VCaP (cell line): Measurements from ENCODE around the gene MAP4K4.

Source experiments
- H3K27ac ChIP-seq: fragments of 450-650 bp; 2 replicates; pipeline ENCODE4 v1.5.1; 2017
- TF ChIP-seq, protein P1 (sequence below): fragments of 450-650 bp; conservative IDR thresholded peaks from 2 replicates; pipeline ENCODE4 v1.5.1; 2017; ENCODE audit warnings: mild to moderate bottlenecking, moderate library complexity

The MAP4K4 gene

DNA sequence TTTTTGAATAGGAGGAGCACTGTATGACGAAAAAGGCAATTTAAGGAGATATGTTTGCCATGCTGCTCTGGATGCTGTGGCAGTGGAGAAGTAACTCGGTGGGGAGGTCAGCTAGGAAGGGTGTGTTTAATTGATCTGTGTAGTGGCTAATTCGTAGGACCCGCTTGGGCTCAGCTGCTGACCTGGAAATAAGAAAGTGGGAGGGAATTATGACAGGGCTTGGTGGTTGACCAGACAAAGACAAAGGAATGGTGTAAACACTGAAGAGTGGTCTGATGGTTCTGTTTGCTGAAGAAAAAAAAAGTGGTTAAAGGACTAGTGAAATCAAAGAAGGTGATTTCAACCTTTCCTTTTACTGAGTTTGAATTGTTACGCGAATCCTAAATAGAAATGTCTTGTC is 146.0 kb downstream of the MAP4K4 start:
- peak overlapping the region; percentile 31; the same call in 1 of the 2 replicates for H3K27ac ChIP-seq

DNA sequence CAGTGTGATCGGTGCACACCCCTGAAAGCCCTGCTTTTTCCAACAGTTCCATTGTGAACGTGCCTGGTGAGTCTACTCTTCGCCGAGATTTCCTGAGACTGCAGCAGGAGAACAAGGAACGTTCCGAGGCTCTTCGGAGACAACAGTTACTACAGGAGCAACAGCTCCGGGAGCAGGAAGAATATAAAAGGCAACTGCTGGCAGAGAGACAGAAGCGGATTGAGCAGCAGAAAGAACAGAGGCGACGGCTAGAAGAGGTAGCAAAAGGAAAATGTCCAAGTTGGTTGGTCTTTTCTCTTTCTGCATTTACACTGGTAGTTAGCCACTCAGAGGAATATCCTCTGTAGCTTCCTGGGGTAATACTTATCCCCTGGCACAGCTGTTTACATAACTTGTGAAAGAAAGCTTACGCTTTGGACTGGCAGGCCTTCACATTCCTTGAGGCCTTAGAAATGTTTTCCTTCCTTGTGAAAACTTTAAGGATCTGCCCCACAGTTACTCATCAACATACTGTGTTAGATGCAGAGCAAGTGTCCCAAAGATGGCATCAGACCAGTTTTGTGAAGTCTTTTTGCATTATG is 146.6 kb downstream of the MAP4K4 start:
- H3K27ac ChIP-seq, result peak overlapping the region; percentile 31
- TF ChIP-seq, protein P1, sequence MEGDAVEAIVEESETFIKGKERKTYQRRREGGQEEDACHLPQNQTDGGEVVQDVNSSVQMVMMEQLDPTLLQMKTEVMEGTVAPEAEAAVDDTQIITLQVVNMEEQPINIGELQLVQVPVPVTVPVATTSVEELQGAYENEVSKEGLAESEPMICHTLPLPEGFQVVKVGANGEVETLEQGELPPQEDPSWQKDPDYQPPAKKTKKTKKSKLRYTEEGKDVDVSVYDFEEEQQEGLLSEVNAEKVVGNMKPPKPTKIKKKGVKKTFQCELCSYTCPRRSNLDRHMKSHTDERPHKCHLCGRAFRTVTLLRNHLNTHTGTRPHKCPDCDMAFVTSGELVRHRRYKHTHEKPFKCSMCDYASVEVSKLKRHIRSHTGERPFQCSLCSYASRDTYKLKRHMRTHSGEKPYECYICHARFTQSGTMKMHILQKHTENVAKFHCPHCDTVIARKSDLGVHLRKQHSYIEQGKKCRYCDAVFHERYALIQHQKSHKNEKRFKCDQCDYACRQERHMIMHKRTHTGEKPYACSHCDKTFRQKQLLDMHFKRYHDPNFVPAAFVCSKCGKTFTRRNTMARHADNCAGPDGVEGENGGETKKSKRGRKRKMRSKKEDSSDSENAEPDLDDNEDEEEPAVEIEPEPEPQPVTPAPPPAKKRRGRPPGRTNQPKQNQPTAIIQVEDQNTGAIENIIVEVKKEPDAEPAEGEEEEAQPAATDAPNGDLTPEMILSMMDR, result no peak

More for the DNA sequence above, 146.0 kb downstream of the MAP4K4 start:
- TF ChIP-seq, protein P1, result no peak

DNA sequence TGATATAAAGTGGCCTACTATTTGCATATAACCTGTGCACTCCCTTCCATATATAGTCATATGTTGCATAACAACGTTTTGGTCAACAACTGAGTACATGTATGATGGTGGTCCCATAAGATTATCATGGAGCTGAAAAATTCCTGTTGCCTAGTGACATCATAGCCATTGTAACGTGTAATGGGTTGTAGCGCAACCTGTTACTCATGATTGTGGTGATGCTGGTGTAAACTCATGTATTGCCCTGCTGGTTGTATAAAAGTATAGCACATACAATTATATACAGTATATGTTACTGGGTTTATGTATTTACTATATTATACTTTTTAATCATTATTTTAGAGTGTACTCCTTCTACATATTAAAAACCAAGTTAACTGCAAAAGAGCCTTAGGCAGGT is 149.5 kb downstream of the MAP4K4 start:
- TF ChIP-seq, protein P1, result no peak
- no peak overlapping the region for H3K27ac ChIP-seq

DNA sequence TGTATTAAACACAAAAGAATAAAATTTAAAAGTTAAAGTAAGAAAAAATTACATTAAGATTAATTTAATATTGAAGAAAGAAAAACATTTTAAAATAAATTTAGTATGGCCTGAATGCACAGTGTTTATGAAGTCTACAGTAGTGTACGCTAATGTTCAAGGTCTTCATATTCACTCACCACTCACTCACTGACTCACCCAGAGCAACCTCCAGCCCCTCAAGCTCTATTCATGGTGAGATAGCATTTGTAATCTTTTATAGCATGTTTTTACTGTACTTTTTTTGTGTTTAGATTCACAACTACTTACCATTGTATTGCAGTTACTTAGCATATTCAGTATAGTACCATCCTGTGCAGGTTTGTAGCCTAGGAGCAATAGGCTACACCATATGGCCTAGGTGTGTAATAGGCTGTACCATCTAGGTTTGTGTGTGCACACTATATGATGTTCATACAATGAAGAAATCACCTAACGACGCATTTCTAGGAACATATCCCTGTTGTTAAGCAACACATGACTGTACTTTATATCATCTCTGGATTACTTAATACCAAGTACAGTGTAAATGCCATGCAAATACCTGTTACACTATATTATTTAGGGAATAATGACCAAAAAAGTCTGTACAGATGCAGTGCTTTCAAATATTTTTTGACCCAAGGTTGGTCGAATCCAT is 150.3 kb downstream of the MAP4K4 start:
- TF ChIP-seq, protein P1, result no peak

DNA sequence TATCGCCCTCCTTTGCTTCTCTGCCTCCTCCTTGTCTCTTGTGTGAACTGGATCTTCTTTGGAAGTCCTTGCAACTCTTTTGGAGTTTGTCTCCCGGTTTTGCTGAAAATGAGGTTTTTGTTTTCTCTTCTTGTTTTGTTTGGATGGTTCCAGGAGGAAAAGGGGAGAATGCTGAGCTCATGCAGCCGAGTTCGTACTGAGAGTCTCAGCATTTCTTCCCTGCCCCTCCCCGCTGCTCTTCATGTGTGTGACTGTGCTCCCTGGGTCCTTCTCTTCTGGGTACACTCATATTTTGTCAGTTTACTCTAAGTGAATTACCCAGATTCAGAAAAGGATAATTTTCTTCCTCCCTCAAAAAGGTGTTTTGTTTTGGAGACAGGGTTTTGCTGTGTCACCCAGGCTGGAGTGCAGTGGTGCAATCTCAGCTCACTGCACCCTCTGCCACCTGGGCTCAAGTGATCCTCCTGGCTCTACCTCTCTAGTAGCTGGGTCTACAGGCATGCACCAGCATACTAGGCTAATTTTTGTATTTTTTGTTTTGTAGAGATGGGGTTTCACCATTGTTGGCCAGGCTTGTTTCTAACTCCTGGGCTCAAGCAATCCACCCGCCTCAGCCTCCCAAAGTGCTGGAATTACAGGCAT is 151.4 kb downstream of the MAP4K4 start:
- H3K27ac ChIP-seq, result peak overlapping the region; percentile 91
- TF ChIP-seq, protein P1, result no peak

More for the DNA sequence above, 150.3 kb downstream of the MAP4K4 start:
- peak overlapping the region; percentile 91 for H3K27ac ChIP-seq

DNA sequence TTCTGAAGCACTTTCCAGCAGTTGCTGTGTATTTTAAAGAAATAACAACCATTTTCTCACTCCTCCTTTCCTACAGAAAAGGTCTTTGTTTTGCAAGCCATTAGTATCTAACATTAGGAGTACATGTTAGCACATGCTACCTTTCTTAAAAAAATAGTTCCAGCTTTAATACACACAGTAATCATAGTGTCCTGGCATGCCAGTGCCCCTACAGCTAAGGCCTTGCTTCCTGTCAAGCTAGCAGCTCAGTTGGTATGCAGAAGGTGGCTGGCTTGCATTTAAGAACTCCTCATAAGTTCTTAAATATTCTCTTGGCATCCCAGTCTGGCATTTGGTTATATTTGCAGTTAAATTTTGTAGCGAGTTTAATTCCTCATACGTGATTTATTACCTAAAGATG is 152.9 kb downstream of the MAP4K4 start:
- TF ChIP-seq, protein P1, result no peak
- H3K27ac ChIP-seq, result peak overlapping the region; percentile 91

DNA sequence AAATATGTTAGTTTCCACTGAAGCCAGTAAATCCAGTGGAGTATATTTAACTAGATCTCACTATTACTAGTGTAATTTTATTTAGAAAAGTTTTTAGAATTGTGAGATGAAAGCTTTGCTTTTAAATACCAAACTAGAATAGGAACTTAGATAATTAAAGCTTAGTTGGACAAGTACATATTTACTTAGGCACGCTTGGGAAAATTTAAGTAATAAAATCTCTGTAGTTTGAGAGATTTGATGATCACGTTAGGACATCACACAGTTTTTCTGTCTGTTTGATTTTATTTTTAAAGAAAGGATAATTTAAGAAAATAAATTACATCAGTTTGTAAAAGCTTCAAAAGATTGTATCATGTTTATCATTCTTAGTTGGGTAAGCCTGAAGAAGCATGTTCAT is 153.5 kb downstream of the MAP4K4 start:
- peak overlapping the region; percentile 91 for H3K27ac ChIP-seq
- TF ChIP-seq, protein P1, result no peak
